Measurements from ENCODE around the gene SULT1E1.
A peak's percentile ranks its signal among the peaks of the same experiment; 100 is the strongest.
"Not testable (repeated sequence)": the region's sequence is repeated elsewhere in the genome, so short reads cannot be mapped to it uniquely, and the experiment has no call there.

SULT1E1 gene

GRCh38 chr4:69838977-69839376 is 21.0 kb downstream of the SULT1E1 start:
- DNase-seq, result no peak

- no peak for DNase-seq
Measured at GRCh38 chr4:69836287-69836686, 23.7 kb downstream of the SULT1E1 start.

- no peak for DNase-seq
Measured at GRCh38 chr4:69835766-69836165, 24.2 kb downstream of the SULT1E1 start.

- no peak for DNase-seq
Measured at GRCh38 chr4:69833251-69833650, 26.7 kb downstream of the SULT1E1 start.

GRCh38 chr4:69832326-69833030 is 27.5 kb downstream of the SULT1E1 start:
- DNase-seq, result no peak

GRCh38 chr4:69831646-69832325 is 28.2 kb downstream of the SULT1E1 start:
- DNase-seq, result no peak

- DNase-seq, result no peak
Measured at GRCh38 chr4:69831270-69831627, 28.7 kb downstream of the SULT1E1 start.

GRCh38 chr4:69830560-69831269 is 29.2 kb downstream of the SULT1E1 start:
- no peak for DNase-seq

- no peak for DNase-seq
Measured at GRCh38 chr4:69830192-69830559, 29.8 kb downstream of the SULT1E1 start.

- no peak for DNase-seq
Measured at GRCh38 chr4:69829678-69830077, 30.3 kb downstream of the SULT1E1 start.

GRCh38 chr4:69828828-69829227 is 31.1 kb downstream of the SULT1E1 start:
- DNase-seq, result no peak

GRCh38 chr4:69825056-69825455 is 34.9 kb downstream of the SULT1E1 start:
- not testable (repeated sequence) for DNase-seq

GRCh38 chr4:69823481-69824186 is 36.3 kb downstream of the SULT1E1 start:
- DNase-seq, result peak; percentile 32

GRCh38 chr4:69823048-69823447 is 36.9 kb downstream of the SULT1E1 start:
- no peak for DNase-seq

- DNase-seq, result no peak
Measured at GRCh38 chr4:69822198-69822597, 37.7 kb downstream of the SULT1E1 start.

- no peak for DNase-seq
Measured at GRCh38 chr4:69818060-69818639, 41.8 kb downstream of the SULT1E1 start.

GRCh38 chr4:69816236-69816635 is 43.7 kb downstream of the SULT1E1 start:
- DNase-seq, result no peak

GRCh38 chr4:69813628-69814027 is 46.3 kb downstream of the SULT1E1 start:
- no peak for DNase-seq

GRCh38 chr4:69811166-69811565 is 48.8 kb downstream of the SULT1E1 start:
- DNase-seq, result no peak

GRCh38 chr4:69800599-69800998 is 59.3 kb downstream of the SULT1E1 start:
- no peak for DNase-seq

GRCh38 chr4:69799337-69799736 is 60.6 kb downstream of the SULT1E1 start:
- no peak for DNase-seq

- DNase-seq, result no peak
Measured at GRCh38 chr4:69793732-69794131, 66.2 kb downstream of the SULT1E1 start.
